H1 (cell line): ENCODE results near the gene JMJD7.

Experiments used
- CHD1 ChIP-seq: IDR thresholded peaks from 2 replicates; pipeline ENCODE4 v1.6.1; 2012; ENCODE audit warnings: low read depth, low read length, improper control_type of control experiment
- EZH2 ChIP-seq: fragments of 200-600 bp; sonication (generic); IDR thresholded peaks from 2 replicates; pipeline ENCODE4 v1.7.1; 2012; ENCODE audit warnings: low read depth, mild to moderate bottlenecking, moderate library complexity, low read length, inconsistent platforms; ENCODE audit not compliant: severe bottlenecking
- NRF1 ChIP-seq: IDR thresholded peaks from 2 replicates; pipeline ENCODE4 v1.6.1; 2011; ENCODE audit warnings: mild to moderate bottlenecking, low read depth, low read length, improper control_type of control experiment
- POLR2A ChIP-seq, 2 experiments: IDR thresholded peaks; 1 replicate in 1 of 2; 2 replicates in 1 of 2; pipeline ENCODE4 v1.6.1; 2011; ENCODE audit warnings: low read depth in 2 of 2, low read length in 2 of 2, mild to moderate bottlenecking in 2 of 2; ENCODE audit errors: control extremely low read depth in 1 of 2
- TF ChIP-seq, protein P1 (sequence below), 3 experiments: IDR thresholded peaks; 1 replicate in 2 of 3; 2 replicates in 1 of 3; pipeline versions ENCODE4 v1.5.1 to v1.6.1; 2011; ENCODE audit warnings: low read length in 3 of 3, mild to moderate bottlenecking in 3 of 3, inconsistent platforms in 2 of 3, low read depth in 1 of 3, moderate library complexity in 1 of 3; ENCODE audit not compliant: insufficient read depth in 1 of 3; ENCODE audit errors: control extremely low read depth in 1 of 3

DNA sequence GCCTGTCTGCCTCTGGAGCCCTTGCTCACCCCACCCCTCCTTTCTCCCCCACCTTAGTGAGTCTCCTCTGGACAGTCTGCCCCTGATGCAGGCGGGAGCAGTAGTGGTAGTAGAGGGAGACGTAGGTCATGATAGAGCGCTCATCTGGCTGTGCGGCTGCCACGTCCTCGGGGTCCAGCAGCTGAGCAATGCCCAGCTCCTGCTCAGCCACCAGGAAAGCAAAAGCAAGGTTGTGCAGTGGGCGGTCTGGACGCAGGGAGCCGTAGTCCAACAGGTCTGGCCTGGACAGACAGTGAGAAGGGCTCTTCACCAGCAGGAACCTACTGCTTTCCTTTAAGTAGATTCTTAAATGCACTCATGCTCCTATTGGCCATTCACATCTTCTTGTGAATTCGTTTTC is 59.3 kb downstream of the JMJD7 start:
- TF ChIP-seq POLR2A (IDR thresholded peaks at IDR 0.05; ENCODE audit: control extremely low read depth in 1 of 2, low read depth in 2 of 2, low read length in 2 of 2) (no peak), CHD1 (no peak), NRF1 (no peak), EZH2 (no peak)
- TF ChIP-seq, protein P1, sequence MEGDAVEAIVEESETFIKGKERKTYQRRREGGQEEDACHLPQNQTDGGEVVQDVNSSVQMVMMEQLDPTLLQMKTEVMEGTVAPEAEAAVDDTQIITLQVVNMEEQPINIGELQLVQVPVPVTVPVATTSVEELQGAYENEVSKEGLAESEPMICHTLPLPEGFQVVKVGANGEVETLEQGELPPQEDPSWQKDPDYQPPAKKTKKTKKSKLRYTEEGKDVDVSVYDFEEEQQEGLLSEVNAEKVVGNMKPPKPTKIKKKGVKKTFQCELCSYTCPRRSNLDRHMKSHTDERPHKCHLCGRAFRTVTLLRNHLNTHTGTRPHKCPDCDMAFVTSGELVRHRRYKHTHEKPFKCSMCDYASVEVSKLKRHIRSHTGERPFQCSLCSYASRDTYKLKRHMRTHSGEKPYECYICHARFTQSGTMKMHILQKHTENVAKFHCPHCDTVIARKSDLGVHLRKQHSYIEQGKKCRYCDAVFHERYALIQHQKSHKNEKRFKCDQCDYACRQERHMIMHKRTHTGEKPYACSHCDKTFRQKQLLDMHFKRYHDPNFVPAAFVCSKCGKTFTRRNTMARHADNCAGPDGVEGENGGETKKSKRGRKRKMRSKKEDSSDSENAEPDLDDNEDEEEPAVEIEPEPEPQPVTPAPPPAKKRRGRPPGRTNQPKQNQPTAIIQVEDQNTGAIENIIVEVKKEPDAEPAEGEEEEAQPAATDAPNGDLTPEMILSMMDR (IDR thresholded peaks at IDR 0.05; ENCODE audit: control extremely low read depth in 1 of 3, insufficient read depth in 1 of 3, low read depth in 1 of 3, low read length in 3 of 3), result no peak
